DOHH2 (cell line): ENCODE results near the gene LAMC3.

Experiments used
- H3F3A ChIP-seq: fragments of 200-600 bp; sonication (generic), shearing (Covaris generic); 2 replicates; pipeline ENCODE4 v1.6.0; 2016; ENCODE audit warnings: antibody characterized with exemption, mild to moderate bottlenecking; ENCODE audit not compliant: control insufficient read depth, insufficient read depth
- H3K27ac ChIP-seq: fragments of 200-600 bp; sonication (generic); 2 replicates; pipeline ENCODE4 v1.5.1; 2014; ENCODE audit warnings: low read depth, mild to moderate bottlenecking, low read length, moderate library complexity
- H3K27me3 ChIP-seq: fragments of 200-600 bp; sonication (generic); 2 replicates; pipeline ENCODE4 v1.6.1; 2014; ENCODE audit warnings: mild to moderate bottlenecking, low read length, mixed read lengths; ENCODE audit not compliant: control insufficient read depth
- H3K36me3 ChIP-seq: fragments of 200-600 bp; sonication (generic); 2 replicates; pipeline ENCODE4 v1.6.1; 2014; ENCODE audit warnings: mild to moderate bottlenecking, low read length, moderate library complexity, mixed read lengths; ENCODE audit not compliant: control insufficient read depth
- H3K4me1 ChIP-seq: fragments of 200-600 bp; sonication (generic); 2 replicates; pipeline ENCODE4 v1.6.1; 2014; ENCODE audit warnings: mild to moderate bottlenecking, low read length, mixed read lengths; ENCODE audit not compliant: control insufficient read depth
- H3K4me2 ChIP-seq: fragments of 200-600 bp; sonication (generic); 2 replicates; pipeline ENCODE4 v1.6.0; 2014; ENCODE audit warnings: mild to moderate bottlenecking, low read length, moderate library complexity
- H3K4me3 ChIP-seq: fragments of 200-600 bp; sonication (generic); 2 replicates; pipeline ENCODE4 v1.5.1; 2014; ENCODE audit warnings: mild to moderate bottlenecking, low read length, mixed read lengths
- H3K79me2 ChIP-seq: fragments of 200-600 bp; sonication (generic); 2 replicates; pipeline ENCODE4 v1.6.1; 2014; ENCODE audit warnings: mild to moderate bottlenecking, low read length, mixed read lengths; ENCODE audit not compliant: control insufficient read depth
- H3K9me2 ChIP-seq: fragments of 200-600 bp; sonication (generic); replicated peaks from 2 replicates; pipeline ENCODE4 v1.6.1; 2014; ENCODE audit warnings: mild to moderate bottlenecking, low read length, mixed read lengths; ENCODE audit not compliant: control insufficient read depth
- H3K9me3 ChIP-seq: fragments of 200-600 bp; sonication (generic); 2 replicates; pipeline ENCODE4 v1.6.1; 2014; ENCODE audit warnings: antibody characterized with exemption, low read length, mixed read lengths; ENCODE audit not compliant: control insufficient read depth, insufficient read depth
- H4K20me1 ChIP-seq: fragments of 200-600 bp; sonication (generic); 2 replicates; pipeline ENCODE4 v1.6.0; 2014; ENCODE audit warnings: low read depth, mild to moderate bottlenecking, antibody characterized with exemption, low read length, moderate library complexity; ENCODE audit not compliant: control insufficient read depth, insufficient read depth
- CTCF ChIP-seq: fragments of 200-600 bp; sonication (generic); IDR thresholded peaks from one replicate; pipeline ENCODE4 v1.5.1; 2014; ENCODE audit warnings: antibody characterized with exemption, mild to moderate bottlenecking, low read depth, low read length; ENCODE audit not compliant: poor library complexity, severe bottlenecking
- EZH2phosphoT487 ChIP-seq: fragments of 200-600 bp; sonication (generic); IDR thresholded peaks from 2 replicates; pipeline ENCODE4 v1.6.1; 2017; ENCODE audit warnings: borderline replicate concordance, mild to moderate bottlenecking, antibody characterized with exemption, low read length, moderate library complexity, mixed read lengths

Gene LAMC3

GRCh38 chr9:130973686-130974281 lies 35.2 kb upstream of the LAMC3 start:
- Histone ChIP-seq H3K27me3 (no peaks in the 10 kb centered on the region), H3K27ac (no peak overlapping the region), H3K4me1 (no peaks in the 10 kb centered on the region), H3K9me2 (no peaks in the 10 kb centered on the region), H3K79me2 (no peaks in the 10 kb centered on the region), H3K4me3 (no peak overlapping the region), H4K20me1 (peaks cover 3% of the 10 kb centered on the region; the same call in 1 of the 2 replicates), H3K9me3 (no peaks in the 10 kb centered on the region), H3K4me2 (no peak overlapping the region), H3K36me3 (no peaks in the 10 kb centered on the region), H3F3A (no peaks in the 10 kb centered on the region)
- TF ChIP-seq EZH2phosphoT487 (no peak), CTCF (no peak)

GRCh38 chr9:130974697-130975096 lies 34.3 kb upstream of the LAMC3 start:
- no peaks in the 10 kb centered on the region for H3K36me3 ChIP-seq
- H3K4me3 ChIP-seq, result no peak overlapping the region
- no peaks in the 10 kb centered on the region for H3K9me2 ChIP-seq
- no peaks in the 10 kb centered on the region for H3K27me3 ChIP-seq
- TF ChIP-seq CTCF (no peak), EZH2phosphoT487 (no peak)
- no peaks in the 10 kb centered on the region for H3K4me1 ChIP-seq
- no peak overlapping the region for H3K4me2 ChIP-seq
- H3K79me2 ChIP-seq, result no peaks in the 10 kb centered on the region
- H3K27ac ChIP-seq, result no peak overlapping the region
- no peaks in the 10 kb centered on the region for H3K9me3 ChIP-seq
- H3F3A ChIP-seq, result no peaks in the 10 kb centered on the region
- peaks cover 3% of the 10 kb centered on the region; the same call in 1 of the 2 replicates for H4K20me1 ChIP-seq

- no peak overlapping the region for H3K4me2 ChIP-seq
- H3K4me1 ChIP-seq, result no peaks in the 10 kb centered on the region
- no peaks in the 10 kb centered on the region for H3F3A ChIP-seq
- H3K36me3 ChIP-seq, result no peaks in the 10 kb centered on the region
- no peak overlapping the region for H3K4me3 ChIP-seq
- H3K9me3 ChIP-seq, result no peaks in the 10 kb centered on the region
- TF ChIP-seq CTCF (no peak), EZH2phosphoT487 (no peak)
- no peaks in the 10 kb centered on the region for H3K27me3 ChIP-seq
- peaks cover 3% of the 10 kb centered on the region; the same call in 1 of the 2 replicates for H4K20me1 ChIP-seq
- no peaks in the 10 kb centered on the region for H3K9me2 ChIP-seq
- no peaks in the 10 kb centered on the region for H3K79me2 ChIP-seq
- H3K27ac ChIP-seq, result no peak overlapping the region
Measured at GRCh38 chr9:130975156-130975555, 33.8 kb upstream of the LAMC3 start.
